Thymus (tissue), 11 donors: ENCODE data around the gene AP3M1. TPM values are rescaled to one million over a fixed set of nuclear protein-coding genes. Genes with fewer than 3 reads are reported as not detected.

Experiments
- DNase-seq, 9 donors: peaks; one replicate each; pipeline ENCODE4 v3.0.0-alpha.2; 2013; ENCODE audit warnings: low spot score in 9 of 9, low read depth in 6 of 9, missing footprints in 1 of 9
- H3K27ac ChIP-seq, 2 donors: one replicate each; pipeline ENCODE4 v1.5.1; 2013; ENCODE audit warnings: control low read depth in 1 of 2, low read depth in 1 of 2, low read length in 1 of 2, mild to moderate bottlenecking in 1 of 2, moderate library complexity in 1 of 2
- H3K27me3 ChIP-seq, 2 donors: one replicate each; pipeline ENCODE4 v1.5.1; 2013; ENCODE audit warnings: low read length in 1 of 2; ENCODE audit not compliant: control insufficient read depth in 2 of 2, insufficient read depth in 1 of 2
- H3K36me3 ChIP-seq, 2 donors: one replicate each; pipeline ENCODE4 v1.5.1; 2013; ENCODE audit warnings: low read length in 1 of 2, mild to moderate bottlenecking in 1 of 2, moderate library complexity in 1 of 2; ENCODE audit not compliant: control insufficient read depth in 2 of 2, insufficient read depth in 2 of 2
- H3K4me1 ChIP-seq, 2 donors: one replicate each; pipeline ENCODE4 v1.5.1; 2013; ENCODE audit warnings: low read length in 2 of 2; ENCODE audit not compliant: control insufficient read depth in 2 of 2, insufficient read depth in 2 of 2
- H3K4me3 ChIP-seq, 2 donors: one replicate each; pipeline ENCODE4 v1.5.1; 2013; ENCODE audit warnings: low read length in 2 of 2, control low read depth in 1 of 2, mild to moderate bottlenecking in 1 of 2
- H3K9me3 ChIP-seq, 2 donors: one replicate each; pipeline ENCODE4 v1.5.1; 2013; ENCODE audit warnings: low read length in 1 of 2, mild to moderate bottlenecking in 1 of 2; ENCODE audit not compliant: control insufficient read depth in 2 of 2, insufficient read depth in 1 of 2
- WGBS: extraction: QIAGEN DNeasy Blood & Tissue Kit; methylation state at CpG from one replicate; pipeline ENCODE4 v1.1.7; 2013; 5-methylcytosine and 5-hydroxymethylcytosine counted together
- polyA plus RNA-seq: library from polyadenylated mRNA; stranded (reverse); fragments of 200-250 nt; gene quantifications from one replicate; pipeline ENCODE4 v1.2.3, GENCODE V29; 2013
- total RNA-seq: library from RNA; stranded (reverse); fragments of 120-200 nt; gene quantifications from one replicate; pipeline ENCODE4 v1.2.4, GENCODE V29; 2013
- donor health status: healthy.

The AP3M1 gene
- total and polyA plus RNA-seq, 2 donors = 14.9 to 31.0 TPM

- H3K9me3 ChIP-seq = no peaks in the 10 kb centered on the region
- no peak for DNase-seq
- 97% methylated on average over 6 of the region's 6 CpGs for WGBS
- no peaks in the 10 kb centered on the region for H3K27me3 ChIP-seq
- H3K4me1 ChIP-seq = no peaks in the 10 kb centered on the region
- H3K36me3 ChIP-seq = no peaks in the 10 kb centered on the region
- no peak overlapping the region for H3K4me3 ChIP-seq
- H3K27ac ChIP-seq = no peak overlapping the region
Observed at GRCh38 chr10:74072503-74072902, 78.1 kb downstream of the AP3M1 start.

DNA sequence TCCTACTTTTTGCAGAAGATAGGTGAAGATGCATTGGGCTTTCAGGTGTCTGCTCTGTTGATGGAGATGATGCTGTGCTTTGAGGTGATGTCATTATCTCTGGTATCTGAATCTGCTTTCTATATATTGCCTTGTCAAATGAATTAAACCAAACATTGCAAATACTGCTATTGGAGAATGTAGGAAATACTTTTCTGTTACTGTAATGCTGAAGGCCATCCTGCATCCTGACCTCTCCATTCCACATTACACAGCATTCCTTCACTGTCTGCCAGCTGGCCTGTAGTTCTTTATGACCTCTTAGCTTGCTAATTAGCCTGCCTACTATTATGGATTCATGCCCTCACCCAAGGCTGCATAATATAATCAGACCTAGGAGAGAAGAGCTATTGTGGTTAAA lies 79.5 kb downstream of the AP3M1 start:
- H3K9me3 ChIP-seq = no peaks in the 10 kb centered on the region
- no peaks in the 10 kb centered on the region for H3K36me3 ChIP-seq
- no peak for DNase-seq
- no peaks in the 10 kb centered on the region for H3K4me1 ChIP-seq
- H3K27ac ChIP-seq = no peak overlapping the region
- H3K27me3 ChIP-seq = no peaks in the 10 kb centered on the region
- no peak overlapping the region for H3K4me3 ChIP-seq

Other genes with a start within 250 kb of the AP3M1 start
- 3.8 TPM for gene PLAU, start 239.7 kb downstream of the AP3M1 start, total RNA-seq
- 20.3 TPM for gene PLAU, start 239.7 kb downstream of the AP3M1 start, polyA plus RNA-seq
- 12.0 TPM for gene VCL, start 152.7 kb downstream of the AP3M1 start, total RNA-seq
- 15.4 TPM for gene VCL, start 152.7 kb downstream of the AP3M1 start, polyA plus RNA-seq
- 33.2 TPM for gene ADK, start 393 bp upstream of the AP3M1 start, total RNA-seq
- gene ADK, start 393 bp upstream of the AP3M1 start, polyA plus RNA-seq = 32.0 TPM